ENCODE data around the gene VSTM4. TPM values are rescaled to one million over a fixed set of nuclear protein-coding genes. Genes with fewer than 3 reads are reported as not detected.

VSTM4 gene
- total and polyA plus RNA-seq, 2 donors (not counting 1 experiment from before 2014, with no cell fraction given): not detected

DNA sequence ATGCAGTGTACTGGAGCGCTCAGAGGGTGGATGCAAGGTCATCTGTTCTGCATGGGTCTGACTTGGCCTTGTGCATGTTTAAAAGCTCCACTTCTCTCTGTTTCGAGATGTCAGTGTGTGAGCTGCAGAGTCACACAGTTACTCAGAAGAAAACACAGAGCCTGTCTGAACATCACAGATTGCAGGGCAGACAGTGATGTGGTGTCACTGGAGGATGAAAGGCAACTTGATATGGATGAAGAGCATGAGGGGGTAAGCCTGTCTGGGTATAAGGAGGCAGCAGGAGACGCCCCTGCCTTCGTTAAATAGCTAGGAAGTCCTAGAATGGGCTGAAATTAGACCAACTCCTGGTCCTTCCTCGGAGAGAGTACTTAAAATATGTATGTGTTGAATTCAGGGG is 108.2 kb downstream of the VSTM4 start:
- Histone ChIP-seq H4K20me1 (ENCODE audit: control insufficient read depth, insufficient read depth, low read length, poor library complexity, severe bottlenecking) (no peaks in the 10 kb centered on the region), H3K36me3 (replicated peaks in 1 of 2; ENCODE audit: control extremely low read depth in 1 of 2, control insufficient read depth in 1 of 2, extremely low read depth in 1 of 2, insufficient read depth in 2 of 2, low read length in 1 of 2) (no peaks in the 10 kb centered on the region), H3K4me1 (ENCODE audit: control insufficient read depth in 2 of 2, insufficient read depth in 2 of 2, low read length in 2 of 2) (no peaks in the 10 kb centered on the region), H3K27ac (ENCODE audit: low read length in 2 of 2) (no peak overlapping the region), H3K79me2 (ENCODE audit: control insufficient read depth, insufficient read depth, low read length) (no peaks in the 10 kb centered on the region), H3K9me3 (ENCODE audit: control extremely low read depth in 1 of 3, control insufficient read depth in 2 of 3, insufficient read depth in 1 of 3, low read length in 2 of 3) (peaks cover 0 to 4% (median 0%) of the 10 kb centered on the region in 3 donors), H3K9ac (ENCODE audit: low read length) (no peak overlapping the region), H3K4me3 (ENCODE audit: control extremely low read depth in 1 of 5, extremely low read depth in 1 of 5, insufficient read depth in 1 of 5, low read depth in 2 of 5, low read length in 4 of 5) (no peak overlapping the region), H2AFZ (ENCODE audit: insufficient read depth, low read depth, low read length, poor library complexity, severe bottlenecking) (no peak overlapping the region), H3K27me3 (replicated peaks in 1 of 4; ENCODE audit: control extremely low read depth in 1 of 4, control insufficient read depth in 3 of 4, insufficient read depth in 4 of 4, low read length in 3 of 4) (no peaks in the 10 kb centered on the region), H3K4me2 (replicated peaks; ENCODE audit: low read depth, low read length, poor library complexity, severe bottlenecking) (no peak overlapping the region)
- Mint-ChIP-seq H3K27me3 (no peaks in the 10 kb centered on the region), H3K4me1 (no peaks in the 10 kb centered on the region), H3K27ac (no peak overlapping the region), H3K9me3 (ENCODE audit: insufficient read depth) (no peaks in the 10 kb centered on the region), H3K4me3 (no peak overlapping the region)
- ChIA-PET CTCF (interaction anchor here (1.2 kb wide), 1 partner anchor 9 kb away, joined by 3 read pairs; no protein-coding TSS in a partner anchor), POLR2A (no interaction called here)
- intact Hi-C loops (cut with micrococcal nuclease): no loop called here
- DNase-seq (no peak), ATAC-seq (ENCODE audit: low read depth) (no peak)
- TF ChIP-seq, protein P1, sequence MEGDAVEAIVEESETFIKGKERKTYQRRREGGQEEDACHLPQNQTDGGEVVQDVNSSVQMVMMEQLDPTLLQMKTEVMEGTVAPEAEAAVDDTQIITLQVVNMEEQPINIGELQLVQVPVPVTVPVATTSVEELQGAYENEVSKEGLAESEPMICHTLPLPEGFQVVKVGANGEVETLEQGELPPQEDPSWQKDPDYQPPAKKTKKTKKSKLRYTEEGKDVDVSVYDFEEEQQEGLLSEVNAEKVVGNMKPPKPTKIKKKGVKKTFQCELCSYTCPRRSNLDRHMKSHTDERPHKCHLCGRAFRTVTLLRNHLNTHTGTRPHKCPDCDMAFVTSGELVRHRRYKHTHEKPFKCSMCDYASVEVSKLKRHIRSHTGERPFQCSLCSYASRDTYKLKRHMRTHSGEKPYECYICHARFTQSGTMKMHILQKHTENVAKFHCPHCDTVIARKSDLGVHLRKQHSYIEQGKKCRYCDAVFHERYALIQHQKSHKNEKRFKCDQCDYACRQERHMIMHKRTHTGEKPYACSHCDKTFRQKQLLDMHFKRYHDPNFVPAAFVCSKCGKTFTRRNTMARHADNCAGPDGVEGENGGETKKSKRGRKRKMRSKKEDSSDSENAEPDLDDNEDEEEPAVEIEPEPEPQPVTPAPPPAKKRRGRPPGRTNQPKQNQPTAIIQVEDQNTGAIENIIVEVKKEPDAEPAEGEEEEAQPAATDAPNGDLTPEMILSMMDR (IDR thresholded peaks at IDR 0.05): no peak
- no peak for TF ChIP-seq EZH2 (IDR thresholded peaks at IDR 0.05; ENCODE audit: borderline replicate concordance, insufficient read depth, low read depth, low read length, poor library complexity, severe bottlenecking)
- 100% methylated on average over 2 of the region's 5 CpGs for WGBS (ENCODE audit: insufficient coverage)

DNA sequence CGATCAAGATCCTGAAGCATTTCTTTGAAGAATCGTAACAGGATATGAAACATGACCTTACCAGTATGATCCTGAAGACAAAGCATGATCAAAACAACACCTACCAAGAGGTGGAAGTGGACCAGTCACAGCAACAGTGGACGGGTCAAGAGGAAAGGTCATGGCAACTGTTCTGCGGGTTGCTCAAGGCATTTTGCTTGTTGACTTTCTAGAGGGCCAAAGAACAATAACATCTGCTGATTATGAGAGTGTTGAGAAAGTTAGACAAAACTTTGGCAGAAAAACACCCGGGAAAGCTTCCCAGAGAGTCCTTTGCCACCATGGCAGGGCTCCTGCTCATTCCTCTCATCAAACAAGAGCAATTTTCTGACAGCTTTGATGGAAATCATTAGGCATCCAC is 110.1 kb downstream of the VSTM4 start:
- ATAC-seq (ENCODE audit: low read depth) (no peak), DNase-seq (no peak)
- no peak for TF ChIP-seq EZH2 (IDR thresholded peaks at IDR 0.05; ENCODE audit: borderline replicate concordance, insufficient read depth, low read depth, low read length, poor library complexity, severe bottlenecking)
- TF ChIP-seq, protein P1 (IDR thresholded peaks at IDR 0.05): no peak
- Histone ChIP-seq H3K27me3 (replicated peaks in 1 of 4; ENCODE audit: control extremely low read depth in 1 of 4, control insufficient read depth in 3 of 4, insufficient read depth in 4 of 4, low read length in 3 of 4) (no peaks in the 10 kb centered on the region), H3K9me3 (ENCODE audit: control extremely low read depth in 1 of 3, control insufficient read depth in 2 of 3, insufficient read depth in 1 of 3, low read length in 2 of 3) (peaks cover 0 to 4% (median 0%) of the 10 kb centered on the region in 3 donors), H3K36me3 (replicated peaks in 1 of 2; ENCODE audit: control extremely low read depth in 1 of 2, control insufficient read depth in 1 of 2, extremely low read depth in 1 of 2, insufficient read depth in 2 of 2, low read length in 1 of 2) (no peaks in the 10 kb centered on the region), H3K9ac (ENCODE audit: low read length) (no peak overlapping the region), H3K4me1 (ENCODE audit: control insufficient read depth in 2 of 2, insufficient read depth in 2 of 2, low read length in 2 of 2) (no peaks in the 10 kb centered on the region), H3K79me2 (ENCODE audit: control insufficient read depth, insufficient read depth, low read length) (no peaks in the 10 kb centered on the region), H2AFZ (ENCODE audit: insufficient read depth, low read depth, low read length, poor library complexity, severe bottlenecking) (no peak overlapping the region), H4K20me1 (ENCODE audit: control insufficient read depth, insufficient read depth, low read length, poor library complexity, severe bottlenecking) (no peaks in the 10 kb centered on the region), H3K27ac (ENCODE audit: low read length in 2 of 2) (no peak overlapping the region), H3K4me2 (replicated peaks; ENCODE audit: low read depth, low read length, poor library complexity, severe bottlenecking) (no peak overlapping the region), H3K4me3 (ENCODE audit: control extremely low read depth in 1 of 5, extremely low read depth in 1 of 5, insufficient read depth in 1 of 5, low read depth in 2 of 5, low read length in 4 of 5) (no peak overlapping the region)
- no peaks in the 10 kb centered on the region for H3K9me3 Mint-ChIP-seq (ENCODE audit: insufficient read depth)
- POLR2A ChIA-PET: no interaction called here
- 100% methylated on average over 3 of the region's 5 CpGs for WGBS (ENCODE audit: insufficient coverage)
- H3K27me3 Mint-ChIP-seq: peaks cover 4% of the 10 kb centered on the region
- CTCF ChIA-PET: no interaction called here
- no peak overlapping the region for H3K4me3 Mint-ChIP-seq
- intact Hi-C loops (cut with micrococcal nuclease): no loop called here
- no peak overlapping the region for H3K27ac Mint-ChIP-seq
- no peaks in the 10 kb centered on the region for H3K4me1 Mint-ChIP-seq

Measured in B cell (primary cell).